Brain pericyte (primary cell): ENCODE results near the gene FOXL2.

Experiments
- DNase-seq: peaks from one replicate; pipeline ENCODE4 v3.0.0-alpha.2; 2012; ENCODE audit warnings: low read depth, low spot score

The FOXL2 gene

GRCh38 chr3:138945709-138946662 lies 951 bp downstream of the FOXL2 start:
- DNase-seq: no peak

- DNase-seq: no peak
Measured at GRCh38 chr3:138944929-138945708, 1.8 kb downstream of the FOXL2 start.

GRCh38 chr3:138944654-138944928 lies 2.3 kb downstream of the FOXL2 start:
- DNase-seq: no peak

- DNase-seq: peak; percentile 22
Measured at GRCh38 chr3:138943724-138944653, 2.9 kb downstream of the FOXL2 start.

- DNase-seq: no peak
Measured at GRCh38 chr3:138942861-138943623, 3.9 kb downstream of the FOXL2 start.

- DNase-seq: no peak
Measured at GRCh38 chr3:138942271-138942670, 4.7 kb downstream of the FOXL2 start.

GRCh38 chr3:138941259-138941885 lies 5.6 kb downstream of the FOXL2 start:
- no peak for DNase-seq

GRCh38 chr3:138940446-138940845 lies 6.5 kb downstream of the FOXL2 start:
- DNase-seq: no peak

- DNase-seq: no peak
Measured at GRCh38 chr3:138939561-138940241, 7.2 kb downstream of the FOXL2 start.

GRCh38 chr3:138938877-138939560 lies 7.9 kb downstream of the FOXL2 start:
- DNase-seq: no peak

- DNase-seq: no peak
Measured at GRCh38 chr3:138938056-138938876, 8.7 kb downstream of the FOXL2 start.

GRCh38 chr3:138937690-138938055 lies 9.3 kb downstream of the FOXL2 start:
- no peak for DNase-seq

- DNase-seq: no peak
Measured at GRCh38 chr3:138936741-138937689, 9.9 kb downstream of the FOXL2 start.

GRCh38 chr3:138935863-138936740 lies 10.8 kb downstream of the FOXL2 start:
- DNase-seq: no peak

GRCh38 chr3:138935505-138935862 lies 11.5 kb downstream of the FOXL2 start:
- DNase-seq: no peak

GRCh38 chr3:138933981-138934691 lies 12.8 kb downstream of the FOXL2 start:
- DNase-seq: no peak
